Ascending aorta (tissue), 2 donors: ENCODE measurements around the gene CALY. TPM values are rescaled to one million over a fixed set of nuclear protein-coding genes. Genes with fewer than 3 reads are reported as not detected.
"Not testable (repeated sequence)": the region's sequence is repeated elsewhere in the genome, so short reads cannot be mapped to it uniquely, and the experiment has no call there.

ENCODE experiments used
- DNase-seq, 2 donors: peaks; one replicate each; pipeline ENCODE4 v3.0.0-alpha.2; 2019; ENCODE audit warnings: low spot score in 2 of 2
- H3K27ac ChIP-seq, 2 donors: fragments of 200-600 bp; sonication (generic); one replicate each; pipeline ENCODE4 v1.5.1; 2016 to 2017; ENCODE audit warnings: mild to moderate bottlenecking in 1 of 2
- H3K27me3 ChIP-seq: fragments of 200-600 bp; sonication (generic); one replicate; pipeline ENCODE4 v1.5.1; 2017
- H3K36me3 ChIP-seq, 2 donors: fragments of 200-600 bp; sonication (generic); one replicate each; pipeline ENCODE4 v1.5.1; 2016
- H3K4me1 ChIP-seq, 2 donors: fragments of 200-600 bp; sonication (generic); one replicate each; pipeline ENCODE4 v1.5.1; 2016 to 2017; ENCODE audit warnings: mild to moderate bottlenecking in 1 of 2
- H3K4me3 ChIP-seq, 2 donors: fragments of 200-600 bp; sonication (generic); one replicate each; pipeline ENCODE4 v1.5.1; 2016 to 2017; ENCODE audit warnings: mild to moderate bottlenecking in 1 of 2
- H3K9me3 ChIP-seq, 2 donors: fragments of 200-600 bp; sonication (generic); one replicate each; pipeline ENCODE4 v1.5.1; 2016
- CTCF ChIP-seq, 3 experiments: fragments of 200-600 bp in 2 of 3; fragments of 450-650 bp in 1 of 3; sonication (generic) in 2 of 3; IDR thresholded peaks; one replicate each; pipeline ENCODE4 v1.5.1; 2016 to 2019; ENCODE audit warnings: antibody characterized with exemption in 3 of 3, mild to moderate bottlenecking in 1 of 3, moderate library complexity in 1 of 3
- intact Hi-C: fragments of 100-400 bp; cut with DNase I; formaldehyde crosslinking; loops from one replicate; pipeline ENCODE4 v1.15.1; 2023
- total RNA-seq: library from RNA; depleted of rRNA; stranded (reverse); fragments of >200 nt; gene quantifications from one replicate; pipeline ENCODE4 v1.1.0, GENCODE V29; 2016

The CALY gene
- total RNA-seq, 1 donor from 2014 or later: not detected

GRCh38 chr10:133325440-133326222 is 11.1 kb downstream of the CALY start:
- intact Hi-C loops: loop anchor here (10.0 kb wide), 1 partner anchor 189 kb away; no protein-coding TSS in a partner anchor
- H3K27ac ChIP-seq: no peak overlapping the region
- H3K27me3 ChIP-seq: peaks cover 19% of the 10 kb centered on the region
- peak overlapping the region; percentile 44 to 61 for H3K4me3 ChIP-seq
- no peaks in the 10 kb centered on the region for H3K36me3 ChIP-seq
- TF ChIP-seq CTCF (IDR thresholded peaks at IDR 0.05): no peak
- H3K9me3 ChIP-seq: no peaks in the 10 kb centered on the region
- no peak for DNase-seq
- H3K4me1 ChIP-seq: peaks cover 8 to 11% of the 10 kb centered on the region in 2 donors

GRCh38 chr10:133324857-133325260 is 11.8 kb downstream of the CALY start:
- Histone ChIP-seq H3K27me3 (peaks cover 19% of the 10 kb centered on the region), H3K36me3 (no peaks in the 10 kb centered on the region), H3K4me3 (peak overlapping the region; percentile 44 to 61), H3K9me3 (no peaks in the 10 kb centered on the region), H3K27ac (no peak overlapping the region), H3K4me1 (peaks cover 8 to 11% of the 10 kb centered on the region in 2 donors)
- intact Hi-C loops: loop anchor here (10.0 kb wide), 1 partner anchor 190 kb away; no protein-coding TSS in a partner anchor
- no peak for DNase-seq
- TF ChIP-seq CTCF (IDR thresholded peaks at IDR 0.05): no peak

- Histone ChIP-seq H3K27me3 (peaks cover 19% of the 10 kb centered on the region), H3K9me3 (no peaks in the 10 kb centered on the region), H3K27ac (no peak overlapping the region), H3K4me1 (peaks cover 8 to 11% of the 10 kb centered on the region in 2 donors), H3K36me3 (no peaks in the 10 kb centered on the region), H3K4me3 (no peak overlapping the region)
- DNase-seq: no peak
- TF ChIP-seq CTCF (IDR thresholded peaks at IDR 0.05): no peak
- intact Hi-C loops: loop anchor here (10.0 kb wide), 1 partner anchor 191 kb away; no protein-coding TSS in a partner anchor
Observed at GRCh38 chr10:133324198-133324792, 12.4 kb downstream of the CALY start.

GRCh38 chr10:133322064-133322709 is 14.5 kb downstream of the CALY start:
- not testable (repeated sequence) for H3K9me3 ChIP-seq, H3K36me3 ChIP-seq, H3K4me3 ChIP-seq, DNase-seq, H3K27ac ChIP-seq
- intact Hi-C loops: loop anchor here (10.0 kb wide), 1 partner anchor 193 kb away; no protein-coding TSS in a partner anchor
- H3K27me3 ChIP-seq: peaks cover 17% of the 10 kb centered on the region
- peaks cover 8 to 15% of the 10 kb centered on the region in 2 donors for H3K4me1 ChIP-seq

GRCh38 chr10:133320852-133321422 is 15.8 kb downstream of the CALY start:
- not testable (repeated sequence) for H3K9me3 ChIP-seq, H3K36me3 ChIP-seq, H3K4me3 ChIP-seq, H3K27me3 ChIP-seq, H3K27ac ChIP-seq, DNase-seq
- intact Hi-C loops: loop anchor here (10.0 kb wide), 1 partner anchor 194 kb away; no protein-coding TSS in a partner anchor
- peaks cover 6 to 11% of the 10 kb centered on the region in 2 donors for H3K4me1 ChIP-seq

- DNase-seq: no peak
Observed at GRCh38 chr10:133318494-133319127, 18.1 kb downstream of the CALY start.

More at GRCh38 chr10:133318494-133319127, 18.1 kb downstream of the CALY start:
- no peaks in the 10 kb centered on the region for H3K27me3 ChIP-seq
- H3K4me1 ChIP-seq: peaks cover 0 to 4% of the 10 kb centered on the region in 2 donors
- H3K36me3 ChIP-seq: no peaks in the 10 kb centered on the region
- intact Hi-C loops: no loop called here
- H3K27ac ChIP-seq: no peak overlapping the region
- H3K9me3 ChIP-seq: no peaks in the 10 kb centered on the region
- H3K4me3 ChIP-seq: peak overlapping the region; percentile 38 to 39
- peak; percentile 37 to 71 (median 40) for TF ChIP-seq CTCF (IDR thresholded peaks at IDR 0.05)
